ENCODE results near the gene CDK6. TPM values are rescaled to one million over a fixed set of nuclear protein-coding genes. Genes with fewer than 3 reads are reported as not detected.

CDK6 gene
- polyA plus RNA-seq, 1 experiment = 29.2 TPM

- DNase-seq (ENCODE audit: low read depth) = peak; percentile 36
- CTCF ChIA-PET = interaction anchor here (1.0 to 1.6 kb wide), 2 partner anchors 8 kb away, joined by 3 to 4 read pairs; no protein-coding TSS in a partner anchor
These were observed 100.7 kb downstream of the CDK6 start for GRCh38 chr7:92735707-92736106.

GRCh38 chr7:92732316-92733036 is 103.9 kb downstream of the CDK6 start:
- DNase-seq (ENCODE audit: low read depth) = no peak
- no peak overlapping the region for H3K4me3 ChIP-seq (ENCODE audit: low read depth, low read length)
- no peaks in the 10 kb centered on the region for H3K27me3 ChIP-seq (ENCODE audit: control insufficient read depth, insufficient read depth, low read length)
- no peak for TF ChIP-seq CTCF (IDR thresholded peaks at IDR 0.05; ENCODE audit: insufficient read depth, low read depth, low read length)
- H3K36me3 ChIP-seq (ENCODE audit: control insufficient read depth, insufficient read depth, low read length) = no peaks in the 10 kb centered on the region
- POLR2A ChIA-PET = no interaction called here
- CTCF ChIA-PET = no interaction called here

More at GRCh38 chr7:92735707-92736106, 100.7 kb downstream of the CDK6 start:
- no peaks in the 10 kb centered on the region for H3K36me3 ChIP-seq (ENCODE audit: control insufficient read depth, insufficient read depth, low read length)
- no peaks in the 10 kb centered on the region for H3K27me3 ChIP-seq (ENCODE audit: control insufficient read depth, insufficient read depth, low read length)
- no peak for TF ChIP-seq CTCF (IDR thresholded peaks at IDR 0.05; ENCODE audit: insufficient read depth, low read depth, low read length)
- no peak overlapping the region for H3K4me3 ChIP-seq (ENCODE audit: low read depth, low read length)
- POLR2A ChIA-PET = interaction anchor here (0.8 kb wide), 1 partner anchor 37 kb away, joined by 5 read pairs; no protein-coding TSS in a partner anchor

GRCh38 chr7:92731335-92732063 is 104.9 kb downstream of the CDK6 start:
- no peak for DNase-seq (ENCODE audit: low read depth)
- no peak for TF ChIP-seq CTCF (IDR thresholded peaks at IDR 0.05; ENCODE audit: insufficient read depth, low read depth, low read length)
- Histone ChIP-seq H3K36me3 (ENCODE audit: control insufficient read depth, insufficient read depth, low read length) (no peaks in the 10 kb centered on the region), H3K4me3 (ENCODE audit: low read depth, low read length) (no peak overlapping the region), H3K27me3 (ENCODE audit: control insufficient read depth, insufficient read depth, low read length) (no peaks in the 10 kb centered on the region)
- POLR2A ChIA-PET = no interaction called here
- CTCF ChIA-PET = interaction anchor here (0.9 kb wide), 1 partner anchor 8 kb away, joined by 3 read pairs; no protein-coding TSS in a partner anchor

- H3K36me3 ChIP-seq (ENCODE audit: control insufficient read depth, insufficient read depth, low read length) = no peaks in the 10 kb centered on the region
- ChIA-PET CTCF (interaction anchor here (0.9 kb wide), 1 partner anchor 8 kb away, joined by 3 read pairs; no protein-coding TSS in a partner anchor), POLR2A (no interaction called here)
- H3K4me3 ChIP-seq (ENCODE audit: low read depth, low read length) = no peak overlapping the region
- no peak for DNase-seq (ENCODE audit: low read depth)
- TF ChIP-seq CTCF (IDR thresholded peaks at IDR 0.05; ENCODE audit: insufficient read depth, low read depth, low read length) = no peak
- no peaks in the 10 kb centered on the region for H3K27me3 ChIP-seq (ENCODE audit: control insufficient read depth, insufficient read depth, low read length)
These were observed 105.6 kb downstream of the CDK6 start for GRCh38 chr7:92730808-92731207.

GRCh38 chr7:92729751-92730150 is 106.6 kb downstream of the CDK6 start:
- POLR2A ChIA-PET = no interaction called here

More at GRCh38 chr7:92729751-92730150, 106.6 kb downstream of the CDK6 start:
- CTCF ChIA-PET = no interaction called here
- DNase-seq (ENCODE audit: low read depth) = no peak
- TF ChIP-seq CTCF (IDR thresholded peaks at IDR 0.05; ENCODE audit: insufficient read depth, low read depth, low read length) = no peak
- H3K27me3 ChIP-seq (ENCODE audit: control insufficient read depth, insufficient read depth, low read length) = no peaks in the 10 kb centered on the region
- no peak overlapping the region for H3K4me3 ChIP-seq (ENCODE audit: low read depth, low read length)
- no peaks in the 10 kb centered on the region; the same call in 1 of the 2 replicates for H3K36me3 ChIP-seq (ENCODE audit: control insufficient read depth, insufficient read depth, low read length)

Measured in BJ (cell line).